Measurements from ENCODE around the gene PAEP.
"Not testable (repeated sequence)": the region's sequence is repeated elsewhere in the genome, so short reads cannot be mapped to it uniquely, and the experiment has no call there.

PAEP gene

GRCh38 chr9:135530146-135530545 is 31.4 kb upstream of the PAEP start:
- H3K27ac ChIP-seq, result no peak overlapping the region
- TF ChIP-seq ZFX (IDR thresholded peaks at IDR 0.05), result no peak
- no peak for TF ChIP-seq CTCF (conservative IDR thresholded peaks at IDR 0.05)

- TF ChIP-seq CTCF (conservative IDR thresholded peaks at IDR 0.05), result no peak
- TF ChIP-seq ZFX (IDR thresholded peaks at IDR 0.05), result no peak
- no peak overlapping the region for H3K27ac ChIP-seq
Observed at GRCh38 chr9:135531096-135531495, 30.5 kb upstream of the PAEP start.

GRCh38 chr9:135533113-135533512 is 28.4 kb upstream of the PAEP start:
- TF ChIP-seq ZFX (IDR thresholded peaks at IDR 0.05) (no peak), CTCF (conservative IDR thresholded peaks at IDR 0.05) (no peak)
- H3K27ac ChIP-seq, result no peak overlapping the region

- H3K27ac ChIP-seq, result no peak overlapping the region
- TF ChIP-seq ZFX (IDR thresholded peaks at IDR 0.05) (no peak), CTCF (conservative IDR thresholded peaks at IDR 0.05) (no peak)
Observed at GRCh38 chr9:135533674-135534073, 27.9 kb upstream of the PAEP start.

- H3K27ac ChIP-seq, result not testable (repeated sequence)
Observed at GRCh38 chr9:135534192-135534711, 27.3 kb upstream of the PAEP start.

- H3K27ac ChIP-seq, result not testable (repeated sequence)
Observed at GRCh38 chr9:135534826-135535225, 26.7 kb upstream of the PAEP start.

GRCh38 chr9:135535631-135536030 is 25.9 kb upstream of the PAEP start:
- H3K27ac ChIP-seq, result not testable (repeated sequence)

GRCh38 chr9:135536216-135536615 is 25.3 kb upstream of the PAEP start:
- H3K27ac ChIP-seq, result no peak overlapping the region
- TF ChIP-seq CTCF (conservative IDR thresholded peaks at IDR 0.05), result no peak
- TF ChIP-seq ZFX (IDR thresholded peaks at IDR 0.05), result no peak

GRCh38 chr9:135543262-135543894 is 18.2 kb upstream of the PAEP start:
- H3K27ac ChIP-seq, result not testable (repeated sequence)
